T47D (cell line): ENCODE results near the gene CELF3.

Experiments used
- DNase-seq, 2 experiments: peaks; one replicate each; pipeline versions ENCODE4 v3.0.0 to v3.0.0-alpha.2; 2011 to 2012; ENCODE audit warnings: low read depth in 1 of 2, low spot score in 1 of 2
- JUND ChIP-seq: IDR thresholded peaks from 2 replicates; pipeline ENCODE4 v1.6.1; 2012; ENCODE audit warnings: low read depth
- in situ Hi-C: cut with HindIII; loops from 2 replicates; pipeline ENCODE4 v1.10.0; 2016; ENCODE audit warnings: low sequenced_read_pairs, low pct_unique_long_range_greater_than_20kb

The CELF3 gene

GRCh38 chr1:151715726-151716404, 738 bp downstream of the CELF3 start:
- DNase-seq, result no peak
- in situ Hi-C loops, result no loop called here
- TF ChIP-seq JUND, result no peak

- no peak for TF ChIP-seq JUND
- DNase-seq, result no peak
- in situ Hi-C loops, result no loop called here
Observed at GRCh38 chr1:151714820-151715725, 1.5 kb downstream of the CELF3 start.

- no peak for TF ChIP-seq JUND
- in situ Hi-C loops, result no loop called here
- DNase-seq, result no peak
Observed at GRCh38 chr1:151713874-151714273, 2.7 kb downstream of the CELF3 start.

GRCh38 chr1:151713044-151713443, 3.6 kb downstream of the CELF3 start:
- TF ChIP-seq JUND, result no peak
- DNase-seq, result no peak
- in situ Hi-C loops, result no loop called here

- in situ Hi-C loops, result no loop called here
Observed at GRCh38 chr1:151711951-151712350, 4.7 kb downstream of the CELF3 start.

GRCh38 chr1:151711044-151711800, 5.4 kb downstream of the CELF3 start:
- no peak for DNase-seq
- TF ChIP-seq JUND, result no peak
- in situ Hi-C loops, result no loop called here

More at GRCh38 chr1:151711951-151712350, 4.7 kb downstream of the CELF3 start:
- no peak for DNase-seq
- no peak for TF ChIP-seq JUND

- in situ Hi-C loops, result no loop called here
- peak in 1 of 2 experiments; percentile 43 for DNase-seq
- TF ChIP-seq JUND, result no peak
Observed at GRCh38 chr1:151710187-151710840, 6.3 kb downstream of the CELF3 start.

GRCh38 chr1:151708891-151709290, 7.7 kb downstream of the CELF3 start:
- TF ChIP-seq JUND, result no peak
- no peak for DNase-seq
- in situ Hi-C loops, result no loop called here

- DNase-seq, result no peak
- in situ Hi-C loops, result no loop called here
- TF ChIP-seq JUND, result no peak
Observed at GRCh38 chr1:151707541-151708065, 9.0 kb downstream of the CELF3 start.

GRCh38 chr1:151706464-151707415, 9.9 kb downstream of the CELF3 start:
- no peak for TF ChIP-seq JUND
- in situ Hi-C loops, result no loop called here
- DNase-seq, result no peak
